HepG2 (cell line): ENCODE measurements around the gene LYSET. TPM values are rescaled to one million over a fixed set of nuclear protein-coding genes. Genes with fewer than 3 reads are reported as not detected.
A peak's percentile ranks its signal among the peaks of the same experiment; 100 is the strongest.

Experiments
- CBX5 ChIP-seq: sonication (generic); formaldehyde crosslinking; IDR thresholded peaks from 2 replicates; pipeline ENCODE4 v1.4.0; 2020; ENCODE audit warnings: missing genetic modification reagents, borderline replicate concordance
- CEBPB ChIP-seq: IDR thresholded peaks from 2 replicates; pipeline ENCODE4 v1.6.1; 2011; ENCODE audit warnings: low read depth, low read length, improper control_type of control experiment, borderline replicate concordance
- CEBPG ChIP-seq: IDR thresholded peaks from 2 replicates; pipeline ENCODE4 v1.6.1; 2016
- CHD2 ChIP-seq: IDR thresholded peaks from 2 replicates; pipeline ENCODE4 v1.6.1; 2011; ENCODE audit warnings: low read depth, low read length, improper control_type of control experiment
- ELF1 ChIP-seq: sonication (generic); formaldehyde crosslinking; IDR thresholded peaks from 2 replicates; pipeline ENCODE4 v1.4.0; 2020; ENCODE audit warnings: missing genetic modification reagents
- ELF3 ChIP-seq: IDR thresholded peaks from 2 replicates; pipeline ENCODE4 v1.6.1; 2016; ENCODE audit warnings: missing genetic modification reagents, missing compliant biosample characterization
- FOXJ3 ChIP-seq: sonication (generic); formaldehyde crosslinking; IDR thresholded peaks from 2 replicates; pipeline ENCODE4 v1.4.0; 2020; ENCODE audit warnings: missing genetic modification reagents, mild to moderate bottlenecking, borderline replicate concordance
- GABPB1 ChIP-seq: IDR thresholded peaks from 2 replicates; pipeline ENCODE4 v1.6.1; 2016; ENCODE audit warnings: mild to moderate bottlenecking, missing genetic modification reagents, moderate library complexity, missing compliant biosample characterization
- GLI4 ChIP-seq: sonication (generic); formaldehyde crosslinking; IDR thresholded peaks from 2 replicates; pipeline ENCODE4 v1.5.1; 2020; ENCODE audit warnings: missing genetic modification reagents, mild to moderate bottlenecking, moderate library complexity, borderline replicate concordance
- HOXD1 ChIP-seq: sonication (generic); formaldehyde crosslinking; IDR thresholded peaks from 2 replicates; pipeline ENCODE4 v1.5.0; 2020; ENCODE audit warnings: missing genetic modification reagents
- JARID2 ChIP-seq: sonication (generic); formaldehyde crosslinking; IDR thresholded peaks from 2 replicates; pipeline ENCODE4 v1.8.1; 2023; ENCODE audit warnings: missing genetic modification reagents, inconsistent platforms; ENCODE audit not compliant: insufficient replicate concordance
- KDM2A ChIP-seq: sonication (generic); formaldehyde crosslinking; IDR thresholded peaks from 2 replicates; pipeline ENCODE4 v1.4.0; 2020; ENCODE audit warnings: low read depth, missing genetic modification reagents, borderline replicate concordance
- KMT2A ChIP-seq: sonication (generic); formaldehyde crosslinking; IDR thresholded peaks from 2 replicates; pipeline ENCODE4 v1.4.0; 2020; ENCODE audit warnings: missing genetic modification reagents
- NFE2L1 ChIP-seq: sonication (generic); formaldehyde crosslinking; IDR thresholded peaks from 2 replicates; pipeline ENCODE4 v1.4.0; 2020; ENCODE audit warnings: missing genetic modification reagents, mild to moderate bottlenecking, borderline replicate concordance
- NFIC ChIP-seq: IDR thresholded peaks from 2 replicates; pipeline ENCODE4 v1.6.1; 2012; ENCODE audit warnings: mild to moderate bottlenecking, low read length, inconsistent platforms
- NRL ChIP-seq: sonication (generic); formaldehyde crosslinking; IDR thresholded peaks from 2 replicates; pipeline ENCODE4 v1.5.0; 2020; ENCODE audit warnings: missing genetic modification reagents, mild to moderate bottlenecking, moderate library complexity, borderline replicate concordance
- PAX8 ChIP-seq: sonication (generic); formaldehyde crosslinking; IDR thresholded peaks from 2 replicates; pipeline ENCODE4 v1.8.0; 2022; ENCODE audit warnings: mild to moderate bottlenecking, missing genetic modification reagents, borderline replicate concordance
- PHF5A ChIP-seq: IDR thresholded peaks from one replicate; pipeline ENCODE4 v1.6.1; 2018; ENCODE audit warnings: low read depth, missing genetic modification reagents; ENCODE audit not compliant: unreplicated experiment
- SRSF1 ChIP-seq: fragments of 200-400 bp; formaldehyde crosslinking; optimal IDR thresholded peaks from 2 replicates; pipeline ENCODE3; 2017; ENCODE audit warnings: mild to moderate bottlenecking, low read depth, low read length, moderate library complexity
- TEAD3 ChIP-seq: optimal IDR thresholded peaks from 2 replicates; pipeline ENCODE3; 2016; ENCODE audit warnings: borderline replicate concordance
- ZFYVE20 ChIP-seq: sonication (generic); formaldehyde crosslinking; IDR thresholded peaks from 2 replicates; pipeline ENCODE4 v1.8.0; 2023; ENCODE audit warnings: low read depth, mild to moderate bottlenecking, moderate library complexity, missing genetic modification reagents, borderline replicate concordance
- ZMAT3 ChIP-seq: sonication (generic); formaldehyde crosslinking; conservative IDR thresholded peaks from 2 replicates; pipeline ENCODE4 v1.7.0; 2021; ENCODE audit warnings: missing genetic modification reagents
- ZMYM2 ChIP-seq: sonication (generic); formaldehyde crosslinking; IDR thresholded peaks from 2 replicates; pipeline ENCODE4 v1.8.0; 2022; ENCODE audit warnings: mild to moderate bottlenecking, missing genetic modification reagents
- ZNF138 ChIP-seq: sonication (generic); formaldehyde crosslinking; IDR thresholded peaks from 2 replicates; pipeline ENCODE4 v1.5.0; 2020; ENCODE audit warnings: mild to moderate bottlenecking, low read depth, missing genetic modification reagents
- ZNF143 ChIP-seq: sonication (generic); formaldehyde crosslinking; IDR thresholded peaks from 2 replicates; pipeline ENCODE4 v1.4.0; 2020; ENCODE audit warnings: missing genetic modification reagents
- ZNF354B ChIP-seq: sonication (generic); formaldehyde crosslinking; IDR thresholded peaks from 2 replicates; pipeline ENCODE4 v1.8.0; 2022; ENCODE audit warnings: mild to moderate bottlenecking, missing genetic modification reagents
- ZNF547 ChIP-seq: sonication (generic); formaldehyde crosslinking; IDR thresholded peaks from 2 replicates; pipeline ENCODE4 v1.5.1; 2020; ENCODE audit warnings: mild to moderate bottlenecking, missing genetic modification reagents
- ZNF598 ChIP-seq: sonication (generic); formaldehyde crosslinking; IDR thresholded peaks from 2 replicates; pipeline ENCODE4 v1.5.1; 2020; ENCODE audit warnings: mild to moderate bottlenecking, missing genetic modification reagents, borderline replicate concordance
- ZNF703 ChIP-seq: sonication (generic); formaldehyde crosslinking; IDR thresholded peaks from 2 replicates; pipeline ENCODE4 v1.5.1; 2020; ENCODE audit warnings: missing genetic modification reagents, mild to moderate bottlenecking, moderate library complexity, borderline replicate concordance
- ZNF746 ChIP-seq: sonication (generic); formaldehyde crosslinking; IDR thresholded peaks from 2 replicates; pipeline ENCODE4 v1.8.0; 2022; ENCODE audit warnings: mild to moderate bottlenecking, missing genetic modification reagents
- ZNF782 ChIP-seq: sonication (generic); formaldehyde crosslinking; IDR thresholded peaks from 2 replicates; pipeline ENCODE4 v1.4.0; 2020; ENCODE audit warnings: missing genetic modification reagents, mild to moderate bottlenecking, borderline replicate concordance
- polyA plus RNA-seq, 8 experiments: library from polyadenylated mRNA; depleted of rRNA in 3 of 8; stranded (reverse) in 7 of 8; unstranded in 1 of 8; fragments of >200 nt; fragmentation: Illumina TruSeq in 4 of 8; extraction: Trizol in 4 of 8; gene quantifications; 2 replicates each; pipeline versions ENCODE4 v1.2.1 to v1.2.3, GENCODE V29; 2011 to 2016; ENCODE audit warnings: low read depth in 4 of 8, missing spikeins in 1 of 8, mixed read lengths in 1 of 8; ENCODE audit not compliant: insufficient read depth in 1 of 8
- total RNA-seq, 5 experiments: library from RNA; depleted of rRNA; stranded (reverse); fragments of >200 nt; fragmentation: Illumina TruSeq; extraction: Trizol; gene quantifications; 2 replicates each; pipeline ENCODE4 v1.2.3, GENCODE V29; 2016; ENCODE audit warnings: low read depth in 1 of 5
- TF ChIP-seq, protein P1 (sequence below): sonication (generic); formaldehyde crosslinking; conservative IDR thresholded peaks from 2 replicates; pipeline ENCODE4 v1.4.0; 2020; ENCODE audit warnings: missing genetic modification reagents

Gene LYSET
- total and polyA plus RNA-seq, 2 of the 13 experiments (the other 11 are each of a cell fraction or from before 2014, with no cell fraction given) = 19.1 to 36.6 TPM

DNA sequence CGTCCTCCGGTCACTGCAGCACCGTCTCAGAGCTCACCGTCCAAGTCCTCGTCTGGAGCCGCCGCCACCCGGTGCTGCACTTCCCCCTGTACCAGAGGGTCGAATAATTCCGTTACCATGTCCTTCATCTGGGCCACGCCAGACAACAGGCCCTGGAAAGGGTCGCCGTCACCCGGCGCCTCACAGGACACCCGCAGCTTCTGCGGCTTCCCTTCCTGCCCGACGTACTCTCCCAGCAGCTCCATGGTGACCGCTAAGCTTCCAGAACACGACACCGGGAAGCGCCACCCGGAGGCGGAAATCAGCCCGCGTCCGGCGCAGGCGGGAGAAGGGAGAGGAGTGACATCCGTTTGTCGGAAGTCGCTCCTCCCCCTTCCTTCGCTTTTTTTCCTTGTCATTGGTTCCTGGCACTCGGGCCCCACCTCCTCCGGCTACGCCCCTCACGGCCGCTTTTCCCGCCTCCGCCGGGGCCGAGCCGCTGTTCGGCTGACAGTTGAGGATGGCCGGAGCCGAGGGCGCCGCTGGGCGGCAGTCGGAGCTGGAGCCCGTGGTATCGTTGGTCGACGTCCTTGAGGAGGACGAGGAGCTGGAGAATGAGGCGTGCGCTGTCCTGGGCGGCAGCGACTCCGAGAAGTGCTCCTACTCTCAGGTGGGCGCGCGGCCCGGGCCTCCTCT, 21.8 kb downstream of the LYSET start, which contains the start of the genes GON7 and UBR7 (continued):
- TF ChIP-seq GLI4 (peak; percentile 60; the same call in 1 of the 2 replicates), CBX5 (no peak; the same call in 1 of the 2 replicates), GABPB1 (peak; percentile 97), ZMAT3 (CRISPR knock-in tag) (peak; percentile 90), ELF1 (CRISPR knock-in tag) (peak; percentile 94), ZNF703 (CRISPR knock-in tag) (no peak; the same call in 1 of the 2 replicates), ELF3 (CRISPR knock-in tag) (peak; percentile 98), ZNF143 (CRISPR knock-in tag) (peak; percentile 58; the same call in 1 of the 2 replicates), TEAD3 (CRISPR knock-in tag) (no peak), PHF5A (CRISPR knock-in tag) (no peak), ZNF547 (CRISPR knock-in tag) (no peak), NFE2L1 (CRISPR knock-in tag) (no peak), KDM2A (CRISPR knock-in tag) (peak; percentile 93), FOXJ3 (peak; percentile 57), HOXD1 (CRISPR knock-in tag) (0 out of 2 replicates have a peak, but pooled peaks have one; percentile 13), KMT2A (peak; percentile 95), CEBPB (no peak), SRSF1 (peak; percentile 67), JARID2 (CRISPR knock-in tag) (peak; percentile 65), ZNF138 (CRISPR knock-in tag) (no peak), NFIC (no peak), ZNF598 (CRISPR knock-in tag) (peak; percentile 90; the same call in 1 of the 2 replicates), ZFYVE20 (CRISPR knock-in tag) (no peak), ZNF782 (CRISPR knock-in tag) (no peak; the same call in 1 of the 2 replicates), ZNF354B (CRISPR knock-in tag) (no peak), CEBPG (CRISPR knock-in tag) (peak; percentile 6; the same call in 1 of the 2 replicates), ZNF746 (CRISPR knock-in tag) (peak; percentile 27; the same call in 1 of the 2 replicates), PAX8 (CRISPR knock-in tag) (no peak), CHD2 (no peak), ZMYM2 (no peak), NRL (no peak; the same call in none of the 2 replicates)
- TF ChIP-seq, protein P1, sequence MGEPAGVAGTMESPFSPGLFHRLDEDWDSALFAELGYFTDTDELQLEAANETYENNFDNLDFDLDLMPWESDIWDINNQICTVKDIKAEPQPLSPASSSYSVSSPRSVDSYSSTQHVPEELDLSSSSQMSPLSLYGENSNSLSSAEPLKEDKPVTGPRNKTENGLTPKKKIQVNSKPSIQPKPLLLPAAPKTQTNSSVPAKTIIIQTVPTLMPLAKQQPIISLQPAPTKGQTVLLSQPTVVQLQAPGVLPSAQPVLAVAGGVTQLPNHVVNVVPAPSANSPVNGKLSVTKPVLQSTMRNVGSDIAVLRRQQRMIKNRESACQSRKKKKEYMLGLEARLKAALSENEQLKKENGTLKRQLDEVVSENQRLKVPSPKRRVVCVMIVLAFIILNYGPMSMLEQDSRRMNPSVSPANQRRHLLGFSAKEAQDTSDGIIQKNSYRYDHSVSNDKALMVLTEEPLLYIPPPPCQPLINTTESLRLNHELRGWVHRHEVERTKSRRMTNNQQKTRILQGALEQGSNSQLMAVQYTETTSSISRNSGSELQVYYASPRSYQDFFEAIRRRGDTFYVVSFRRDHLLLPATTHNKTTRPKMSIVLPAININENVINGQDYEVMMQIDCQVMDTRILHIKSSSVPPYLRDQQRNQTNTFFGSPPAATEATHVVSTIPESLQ = no peak
